SK-N-MC (cell line): ENCODE data around the gene GALNT7.

Experiments
- DNase-seq: peaks from one replicate; pipeline ENCODE4 v3.0.0-alpha.2; 2011; ENCODE audit warnings: low read depth, low spot score
- H3K27ac ChIP-seq: fragments of 200-600 bp; sonication (generic); 2 replicates; pipeline ENCODE4 v1.5.1; 2016; ENCODE audit warnings: mixed run types
- H3K36me3 ChIP-seq: fragments of 200-600 bp; sonication (generic); 2 replicates; pipeline ENCODE4 v1.6.1; 2017; ENCODE audit warnings: antibody characterized with exemption, low read length, mixed read lengths; ENCODE audit not compliant: insufficient read depth
- H3K4me3 ChIP-seq: fragments of 200-600 bp; sonication (generic); 2 replicates; pipeline ENCODE4 v1.5.1; 2016
- H3K9ac ChIP-seq: fragments of 200-600 bp; sonication (generic); 2 replicates; pipeline ENCODE4 v1.8.0; 2017; ENCODE audit warnings: mixed run types, mixed read lengths; ENCODE audit not compliant: insufficient read length
- H3K9me3 ChIP-seq: fragments of 200-600 bp; sonication (generic); 2 replicates; pipeline ENCODE4 v1.6.1; 2017; ENCODE audit warnings: low read depth, mild to moderate bottlenecking, antibody characterized with exemption, low read length, moderate library complexity, mixed read lengths
- EZH2 ChIP-seq: fragments of 200-600 bp; sonication (generic); IDR thresholded peaks from one replicate; pipeline ENCODE4 v1.6.1; 2017; ENCODE audit warnings: antibody characterized with exemption
- FOXP2 ChIP-seq: optimal IDR thresholded peaks from 2 replicates; pipeline ENCODE3; 2011; ENCODE audit warnings: mild to moderate bottlenecking, moderate library complexity; ENCODE audit not compliant: insufficient read depth; ENCODE audit errors: extremely low read length, control extremely low read depth
- POLR2AphosphoS5 ChIP-seq: IDR thresholded peaks from 2 replicates; pipeline ENCODE4 v1.6.1; 2012; ENCODE audit warnings: mild to moderate bottlenecking, low read depth, low read length, borderline replicate concordance

Gene GALNT7

DNA sequence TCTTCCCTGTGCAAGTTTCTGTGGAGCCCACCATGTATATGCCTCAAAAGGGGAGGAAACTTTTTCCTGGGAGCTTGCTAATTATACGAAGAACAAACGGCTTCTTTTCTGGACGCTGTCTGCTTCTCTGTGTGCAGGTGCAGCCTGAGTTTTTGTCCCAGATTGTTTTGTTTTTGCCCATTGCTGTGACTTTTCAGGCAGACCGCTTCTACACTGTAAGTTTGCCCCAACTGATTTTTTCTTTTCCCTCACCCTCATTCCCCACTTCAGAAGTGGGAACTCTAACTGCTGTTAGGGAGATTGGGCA, 113.6 kb downstream of the GALNT7 start:
- no peak for TF ChIP-seq FOXP2
- TF ChIP-seq EZH2 = no peak
- TF ChIP-seq POLR2AphosphoS5 = no peak
- H3K27ac ChIP-seq = no peak overlapping the region
- no peak for DNase-seq
- H3K36me3 ChIP-seq = peaks cover 11% of the 10 kb centered on the region
- H3K9me3 ChIP-seq = peaks cover 9% of the 10 kb centered on the region; the same call in 1 of the 2 replicates
- H3K9ac ChIP-seq = no peak overlapping the region
- H3K4me3 ChIP-seq = no peak overlapping the region

- H3K4me3 ChIP-seq = no peak overlapping the region
- H3K27ac ChIP-seq = no peak overlapping the region
- no peak for DNase-seq
- H3K9ac ChIP-seq = no peak overlapping the region
- peaks cover 9% of the 10 kb centered on the region; the same call in 1 of the 2 replicates for H3K9me3 ChIP-seq
- TF ChIP-seq POLR2AphosphoS5 (no peak), FOXP2 (no peak)
- peaks cover 11% of the 10 kb centered on the region for H3K36me3 ChIP-seq
These were observed 114.0 kb downstream of the GALNT7 start for GRCh38 chr4:173282626-173283025.

DNA sequence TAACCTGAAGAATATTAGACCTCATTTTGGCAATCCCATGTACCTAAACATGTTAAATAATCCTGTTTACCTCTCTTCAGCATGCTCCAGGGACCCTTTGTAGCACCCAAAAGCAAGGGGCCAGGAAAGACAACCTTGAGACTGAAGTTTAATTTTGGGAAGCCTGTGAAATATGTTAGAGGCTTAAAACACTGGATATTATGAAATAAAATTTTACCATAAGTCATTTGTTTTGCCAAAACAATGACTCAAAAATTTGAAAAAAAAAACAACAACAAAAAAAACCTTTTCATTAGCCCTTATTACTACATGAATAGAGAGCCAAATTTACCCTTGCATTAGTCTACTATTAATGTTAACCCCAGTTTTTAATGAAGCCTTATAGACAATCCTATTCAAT, 115.9 kb downstream of the GALNT7 start:
- H3K36me3 ChIP-seq = peaks cover 11% of the 10 kb centered on the region
- peaks cover 9% of the 10 kb centered on the region; the same call in 1 of the 2 replicates for H3K9me3 ChIP-seq
- TF ChIP-seq EZH2 (no peak), POLR2AphosphoS5 (no peak), FOXP2 (no peak)
- no peak overlapping the region for H3K4me3 ChIP-seq
- no peak for DNase-seq
- no peak overlapping the region for H3K27ac ChIP-seq
- no peak overlapping the region for H3K9ac ChIP-seq

GRCh38 chr4:173287486-173287885, 118.9 kb downstream of the GALNT7 start:
- TF ChIP-seq EZH2 (no peak), POLR2AphosphoS5 (no peak), FOXP2 (no peak)
- DNase-seq = no peak

GRCh38 chr4:173288296-173288695, 119.7 kb downstream of the GALNT7 start:
- no peak overlapping the region for H3K4me3 ChIP-seq
- peaks cover 9% of the 10 kb centered on the region; the same call in 1 of the 2 replicates for H3K9me3 ChIP-seq
- H3K27ac ChIP-seq = no peak overlapping the region
- no peak for DNase-seq
- TF ChIP-seq POLR2AphosphoS5 (no peak), FOXP2 (no peak), EZH2 (no peak)
- no peak overlapping the region for H3K9ac ChIP-seq
- peaks cover 11% of the 10 kb centered on the region; the same call in 1 of the 2 replicates for H3K36me3 ChIP-seq

More at GRCh38 chr4:173287486-173287885, 118.9 kb downstream of the GALNT7 start:
- peaks cover 11% of the 10 kb centered on the region; the same call in 1 of the 2 replicates for H3K36me3 ChIP-seq
- H3K9me3 ChIP-seq = peaks cover 9% of the 10 kb centered on the region; the same call in 1 of the 2 replicates
- H3K27ac ChIP-seq = no peak overlapping the region
- no peak overlapping the region for H3K9ac ChIP-seq
- no peak overlapping the region for H3K4me3 ChIP-seq

GRCh38 chr4:173288698-173289352, 120.2 kb downstream of the GALNT7 start:
- Histone ChIP-seq H3K9ac (no peak overlapping the region), H3K9me3 (peaks cover 9% of the 10 kb centered on the region; the same call in 1 of the 2 replicates), H3K27ac (no peak overlapping the region), H3K36me3 (peaks cover 11% of the 10 kb centered on the region; the same call in 1 of the 2 replicates), H3K4me3 (no peak overlapping the region)
- DNase-seq = no peak
- TF ChIP-seq POLR2AphosphoS5 = no peak
- no peak for TF ChIP-seq FOXP2
- TF ChIP-seq EZH2 = no peak

- H3K9ac ChIP-seq = no peak overlapping the region
- peaks cover 11% of the 10 kb centered on the region; the same call in 1 of the 2 replicates for H3K36me3 ChIP-seq
- TF ChIP-seq EZH2 (no peak), FOXP2 (no peak), POLR2AphosphoS5 (no peak)
- H3K4me3 ChIP-seq = no peak overlapping the region
- peaks cover 9% of the 10 kb centered on the region; the same call in 1 of the 2 replicates for H3K9me3 ChIP-seq
- no peak overlapping the region for H3K27ac ChIP-seq
- DNase-seq = no peak
These were observed 120.7 kb downstream of the GALNT7 start for GRCh38 chr4:173289353-173289727.

DNA sequence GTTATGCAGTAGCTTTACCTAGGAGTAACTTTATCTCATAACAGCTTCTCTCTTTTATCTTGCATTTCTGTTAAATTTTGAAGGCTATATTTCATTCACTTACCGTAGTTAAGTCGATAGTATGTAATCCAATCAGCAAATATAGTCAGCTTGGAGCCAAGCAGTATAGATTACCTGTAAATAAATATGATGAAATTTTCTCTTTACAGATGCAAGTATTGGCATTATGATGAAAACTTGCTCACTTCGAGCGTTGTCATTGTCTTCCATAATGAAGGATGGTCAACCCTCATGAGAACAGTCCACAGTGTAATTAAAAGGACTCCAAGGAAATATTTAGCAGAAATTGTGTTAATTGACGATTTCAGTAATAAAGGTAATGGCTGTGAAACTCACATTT, 123.3 kb downstream of the GALNT7 start:
- H3K36me3 ChIP-seq = no peaks in the 10 kb centered on the region
- no peak overlapping the region for H3K27ac ChIP-seq
- DNase-seq = no peak
- H3K9ac ChIP-seq = no peak overlapping the region
- H3K4me3 ChIP-seq = no peak overlapping the region
- H3K9me3 ChIP-seq = no peaks in the 10 kb centered on the region
- TF ChIP-seq EZH2 (no peak), FOXP2 (no peak), POLR2AphosphoS5 (no peak)
